ENCODE results near the gene MKS1.

The MKS1 gene

DNA sequence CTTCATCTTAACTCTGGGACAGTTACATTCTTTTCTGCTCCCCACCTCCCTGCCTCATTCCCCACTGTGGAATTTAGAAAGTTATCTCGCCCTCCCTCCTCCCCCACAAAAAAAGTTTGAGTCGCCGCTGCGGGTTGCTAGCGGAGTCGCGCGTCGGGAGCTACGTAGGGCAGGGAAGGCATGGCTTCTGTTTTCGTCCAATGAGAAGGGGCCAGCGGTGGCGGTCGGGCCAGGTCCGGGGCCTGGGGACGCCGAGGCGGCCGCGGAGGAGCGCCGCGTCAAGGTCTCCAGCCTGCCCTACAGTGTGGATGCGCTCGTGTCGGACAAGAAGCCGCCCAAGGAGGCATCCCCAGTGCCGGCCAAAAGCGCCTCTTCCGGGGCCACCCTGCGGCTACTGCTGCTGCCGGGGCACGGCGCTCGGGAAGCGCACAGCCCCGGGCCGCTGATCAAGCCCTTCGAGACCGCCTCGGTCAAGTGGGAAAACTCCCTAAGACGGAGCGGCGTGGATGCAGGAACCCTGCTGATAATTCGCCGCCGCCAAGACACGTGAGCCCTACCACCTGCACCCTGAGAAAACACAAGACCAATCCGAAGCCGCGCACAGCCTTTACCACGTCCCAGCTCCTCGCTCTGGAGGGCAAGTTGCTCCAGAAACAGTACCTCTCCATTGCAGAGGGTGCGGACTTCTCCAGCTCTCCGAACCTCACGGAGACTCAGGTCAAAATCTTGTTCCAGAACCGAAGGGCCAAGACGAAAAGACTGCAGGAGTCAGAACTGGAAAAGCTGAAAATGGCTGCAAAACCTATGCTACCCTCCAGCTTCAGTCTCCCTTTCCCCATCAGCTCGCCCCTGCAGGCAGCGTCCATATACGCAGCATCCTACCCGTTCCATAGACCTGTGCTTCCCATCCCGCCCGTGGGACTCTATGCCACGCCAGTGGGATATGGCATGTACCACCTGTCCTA lies 61.9 kb downstream of the MKS1 start:
- no peak for DNase-seq

All from NCI-H2029 (cell line).